ENCODE data around the gene TIMP2.
A peak's percentile ranks its signal among the peaks of the same experiment; 100 is the strongest.

DNA sequence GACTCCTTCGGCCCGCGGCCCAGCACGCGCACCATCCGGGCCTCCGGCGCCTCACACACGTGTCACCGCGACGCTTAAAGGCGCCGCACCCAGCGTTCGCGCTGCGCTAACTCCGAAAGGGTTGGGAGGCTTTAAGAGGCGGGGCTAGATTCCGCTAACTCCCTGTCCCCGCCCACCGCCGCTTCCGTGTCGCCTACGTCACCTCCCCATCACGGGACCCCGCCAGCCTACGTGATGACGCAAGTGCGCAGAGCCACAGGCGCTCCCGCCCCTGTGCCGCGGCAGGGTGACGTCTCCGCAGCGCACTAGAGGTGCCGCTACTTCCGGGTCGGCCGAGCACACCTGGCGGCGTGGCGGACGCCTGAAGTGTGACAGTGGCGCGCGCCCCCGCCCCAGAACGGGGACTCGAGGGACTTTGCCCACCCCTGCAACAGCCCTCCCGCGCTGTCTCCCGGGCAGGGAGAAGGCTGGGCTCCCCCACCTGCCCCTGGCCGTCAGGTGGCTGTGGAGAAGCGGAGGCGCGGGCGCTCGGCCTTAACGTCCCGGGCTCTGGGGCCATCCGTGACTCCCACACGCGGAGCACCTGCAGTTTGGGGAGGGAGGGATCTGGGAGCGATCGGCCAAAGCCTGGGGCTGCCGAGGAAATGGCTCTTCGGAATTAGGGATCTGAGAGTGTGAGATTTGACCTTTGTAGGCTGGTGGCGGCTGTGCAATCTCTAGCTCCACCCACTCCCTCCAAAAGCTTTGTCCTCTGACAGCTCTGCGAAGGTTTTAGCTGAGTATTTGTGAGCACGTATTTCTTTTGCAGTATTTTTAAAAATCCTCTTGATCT, 84.2 kb downstream of the TIMP2 start, which contains the start of gene USP36:
- TF ChIP-seq POLR2A (IDR thresholded peaks at IDR 0.05; ENCODE audit: low read depth, low read length) (peak; percentile 83), TAF1 (IDR thresholded peaks at IDR 0.05; ENCODE audit: borderline replicate concordance, low read depth, low read length) (peak; percentile 56)
